Activated T-helper 1 cell treated with anti-CD3 and anti-CD28 coated beads, Interleukin-2, amount 50 U/mL, for 16 hours (primary cell): Measurements from ENCODE around the gene MACROD2.

Source experiments
- DNase-seq, 2 donors: peaks; one replicate each; pipeline ENCODE4 v3.0.0-alpha.2; 2020; ENCODE audit warnings: low read depth in 1 of 2, low spot score in 1 of 2

MACROD2 gene

GRCh38 chr20:14333721-14334120 lies 338.4 kb downstream of the MACROD2 start:
- no peak for DNase-seq

- DNase-seq, result no peak
Observed at GRCh38 chr20:14334306-14334930, 339.1 kb downstream of the MACROD2 start.

GRCh38 chr20:14335052-14335451 lies 339.7 kb downstream of the MACROD2 start:
- no peak for DNase-seq

- DNase-seq, result no peak
Observed at GRCh38 chr20:14336686-14337085, 341.4 kb downstream of the MACROD2 start.

GRCh38 chr20:14337400-14338171 lies 342.3 kb downstream of the MACROD2 start, which contains the start of gene FLRT3:
Gene FLRT3 (minus strand): TSS chr20:14337612. CDS start chr20:14327506, 10,106 bp downstream.
- DNase-seq, result no peak

GRCh38 chr20:14341801-14342200 lies 346.5 kb downstream of the MACROD2 start:
- no peak for DNase-seq

- DNase-seq, result no peak
Observed at GRCh38 chr20:14342918-14343317, 347.6 kb downstream of the MACROD2 start.

- DNase-seq, result no peak
Observed at GRCh38 chr20:14343491-14344065, 348.3 kb downstream of the MACROD2 start.

- DNase-seq, result no peak
Observed at GRCh38 chr20:14344746-14345145, 349.4 kb downstream of the MACROD2 start.

GRCh38 chr20:14355791-14356190 lies 360.5 kb downstream of the MACROD2 start:
- DNase-seq, result no peak

GRCh38 chr20:14360416-14360815 lies 365.1 kb downstream of the MACROD2 start:
- no peak for DNase-seq

- DNase-seq, result no peak
Observed at GRCh38 chr20:14361509-14362345, 366.4 kb downstream of the MACROD2 start.

- no peak for DNase-seq
Observed at GRCh38 chr20:14374196-14374595, 378.9 kb downstream of the MACROD2 start.

GRCh38 chr20:14375416-14375985 lies 380.2 kb downstream of the MACROD2 start:
- DNase-seq, result no peak

- no peak for DNase-seq
Observed at GRCh38 chr20:14378326-14378725, 383.0 kb downstream of the MACROD2 start.

GRCh38 chr20:14383335-14383734 lies 388.0 kb downstream of the MACROD2 start:
- DNase-seq, result no peak

GRCh38 chr20:14384416-14385175 lies 389.3 kb downstream of the MACROD2 start:
- no peak for DNase-seq

GRCh38 chr20:14385176-14385740 lies 389.9 kb downstream of the MACROD2 start:
- DNase-seq, result no peak

GRCh38 chr20:14386726-14387125 lies 391.4 kb downstream of the MACROD2 start:
- no peak for DNase-seq
